Measurements from ENCODE around the gene ZNF428. TPM values are rescaled to one million over a fixed set of nuclear protein-coding genes. Genes with fewer than 3 reads are reported as not detected.

Gene ZNF428
- total and polyA plus RNA-seq, 2 of the 8 experiments (the other 6 are each of a cell fraction or from before 2014, with no cell fraction given) = 7.8 to 16.7 TPM

DNA sequence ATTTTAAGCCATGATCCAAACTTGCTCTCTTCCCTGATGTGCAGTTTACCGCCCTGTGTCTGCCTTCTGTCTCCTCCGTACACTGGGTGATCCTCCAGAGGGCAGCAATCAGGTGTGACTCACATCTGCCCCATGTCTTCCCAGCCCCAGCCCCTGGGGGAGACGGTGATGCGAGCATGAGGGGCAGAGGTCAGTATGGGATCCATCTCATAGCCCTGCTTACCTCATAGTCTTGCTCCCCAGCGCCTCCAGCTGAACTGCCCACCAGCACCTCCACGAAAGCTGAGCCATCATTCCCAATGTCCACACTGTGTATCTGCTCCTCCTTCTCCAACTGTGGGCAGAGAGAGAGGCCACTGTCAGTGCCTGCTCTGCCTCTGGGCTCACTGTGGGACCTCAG lies 58.7 kb downstream of the ZNF428 start (continued):
- TF ChIP-seq, protein P1, sequence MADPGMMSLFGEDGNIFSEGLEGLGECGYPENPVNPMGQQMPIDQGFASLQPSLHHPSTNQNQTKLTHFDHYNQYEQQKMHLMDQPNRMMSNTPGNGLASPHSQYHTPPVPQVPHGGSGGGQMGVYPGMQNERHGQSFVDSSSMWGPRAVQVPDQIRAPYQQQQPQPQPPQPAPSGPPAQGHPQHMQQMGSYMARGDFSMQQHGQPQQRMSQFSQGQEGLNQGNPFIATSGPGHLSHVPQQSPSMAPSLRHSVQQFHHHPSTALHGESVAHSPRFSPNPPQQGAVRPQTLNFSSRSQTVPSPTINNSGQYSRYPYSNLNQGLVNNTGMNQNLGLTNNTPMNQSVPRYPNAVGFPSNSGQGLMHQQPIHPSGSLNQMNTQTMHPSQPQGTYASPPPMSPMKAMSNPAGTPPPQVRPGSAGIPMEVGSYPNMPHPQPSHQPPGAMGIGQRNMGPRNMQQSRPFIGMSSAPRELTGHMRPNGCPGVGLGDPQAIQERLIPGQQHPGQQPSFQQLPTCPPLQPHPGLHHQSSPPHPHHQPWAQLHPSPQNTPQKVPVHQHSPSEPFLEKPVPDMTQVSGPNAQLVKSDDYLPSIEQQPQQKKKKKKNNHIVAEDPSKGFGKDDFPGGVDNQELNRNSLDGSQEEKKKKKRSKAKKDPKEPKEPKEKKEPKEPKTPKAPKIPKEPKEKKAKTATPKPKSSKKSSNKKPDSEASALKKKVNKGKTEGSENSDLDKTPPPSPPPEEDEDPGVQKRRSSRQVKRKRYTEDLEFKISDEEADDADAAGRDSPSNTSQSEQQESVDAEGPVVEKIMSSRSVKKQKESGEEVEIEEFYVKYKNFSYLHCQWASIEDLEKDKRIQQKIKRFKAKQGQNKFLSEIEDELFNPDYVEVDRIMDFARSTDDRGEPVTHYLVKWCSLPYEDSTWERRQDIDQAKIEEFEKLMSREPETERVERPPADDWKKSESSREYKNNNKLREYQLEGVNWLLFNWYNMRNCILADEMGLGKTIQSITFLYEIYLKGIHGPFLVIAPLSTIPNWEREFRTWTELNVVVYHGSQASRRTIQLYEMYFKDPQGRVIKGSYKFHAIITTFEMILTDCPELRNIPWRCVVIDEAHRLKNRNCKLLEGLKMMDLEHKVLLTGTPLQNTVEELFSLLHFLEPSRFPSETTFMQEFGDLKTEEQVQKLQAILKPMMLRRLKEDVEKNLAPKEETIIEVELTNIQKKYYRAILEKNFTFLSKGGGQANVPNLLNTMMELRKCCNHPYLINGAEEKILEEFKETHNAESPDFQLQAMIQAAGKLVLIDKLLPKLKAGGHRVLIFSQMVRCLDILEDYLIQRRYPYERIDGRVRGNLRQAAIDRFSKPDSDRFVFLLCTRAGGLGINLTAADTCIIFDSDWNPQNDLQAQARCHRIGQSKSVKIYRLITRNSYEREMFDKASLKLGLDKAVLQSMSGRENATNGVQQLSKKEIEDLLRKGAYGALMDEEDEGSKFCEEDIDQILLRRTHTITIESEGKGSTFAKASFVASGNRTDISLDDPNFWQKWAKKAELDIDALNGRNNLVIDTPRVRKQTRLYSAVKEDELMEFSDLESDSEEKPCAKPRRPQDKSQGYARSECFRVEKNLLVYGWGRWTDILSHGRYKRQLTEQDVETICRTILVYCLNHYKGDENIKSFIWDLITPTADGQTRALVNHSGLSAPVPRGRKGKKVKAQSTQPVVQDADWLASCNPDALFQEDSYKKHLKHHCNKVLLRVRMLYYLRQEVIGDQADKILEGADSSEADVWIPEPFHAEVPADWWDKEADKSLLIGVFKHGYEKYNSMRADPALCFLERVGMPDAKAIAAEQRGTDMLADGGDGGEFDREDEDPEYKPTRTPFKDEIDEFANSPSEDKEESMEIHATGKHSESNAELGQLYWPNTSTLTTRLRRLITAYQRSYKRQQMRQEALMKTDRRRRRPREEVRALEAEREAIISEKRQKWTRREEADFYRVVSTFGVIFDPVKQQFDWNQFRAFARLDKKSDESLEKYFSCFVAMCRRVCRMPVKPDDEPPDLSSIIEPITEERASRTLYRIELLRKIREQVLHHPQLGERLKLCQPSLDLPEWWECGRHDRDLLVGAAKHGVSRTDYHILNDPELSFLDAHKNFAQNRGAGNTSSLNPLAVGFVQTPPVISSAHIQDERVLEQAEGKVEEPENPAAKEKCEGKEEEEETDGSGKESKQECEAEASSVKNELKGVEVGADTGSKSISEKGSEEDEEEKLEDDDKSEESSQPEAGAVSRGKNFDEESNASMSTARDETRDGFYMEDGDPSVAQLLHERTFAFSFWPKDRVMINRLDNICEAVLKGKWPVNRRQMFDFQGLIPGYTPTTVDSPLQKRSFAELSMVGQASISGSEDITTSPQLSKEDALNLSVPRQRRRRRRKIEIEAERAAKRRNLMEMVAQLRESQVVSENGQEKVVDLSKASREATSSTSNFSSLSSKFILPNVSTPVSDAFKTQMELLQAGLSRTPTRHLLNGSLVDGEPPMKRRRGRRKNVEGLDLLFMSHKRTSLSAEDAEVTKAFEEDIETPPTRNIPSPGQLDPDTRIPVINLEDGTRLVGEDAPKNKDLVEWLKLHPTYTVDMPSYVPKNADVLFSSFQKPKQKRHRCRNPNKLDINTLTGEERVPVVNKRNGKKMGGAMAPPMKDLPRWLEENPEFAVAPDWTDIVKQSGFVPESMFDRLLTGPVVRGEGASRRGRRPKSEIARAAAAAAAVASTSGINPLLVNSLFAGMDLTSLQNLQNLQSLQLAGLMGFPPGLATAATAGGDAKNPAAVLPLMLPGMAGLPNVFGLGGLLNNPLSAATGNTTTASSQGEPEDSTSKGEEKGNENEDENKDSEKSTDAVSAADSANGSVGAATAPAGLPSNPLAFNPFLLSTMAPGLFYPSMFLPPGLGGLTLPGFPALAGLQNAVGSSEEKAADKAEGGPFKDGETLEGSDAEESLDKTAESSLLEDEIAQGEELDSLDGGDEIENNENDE (IDR thresholded peaks at IDR 0.05; ENCODE audit: insufficient replicate concordance, low read length) = no peak
